HEK293 (cell line): ENCODE results near the gene ANTKMT.

Experiments
- GFI1B ChIP-seq: fragments of 450-650 bp; formaldehyde crosslinking; IDR thresholded peaks from 2 replicates; pipeline ENCODE4 v1.5.1; 2016; ENCODE audit warnings: missing biosample characterization, missing genetic modification characterization
- GLI4 ChIP-seq: fragments of 450-650 bp; formaldehyde crosslinking; IDR thresholded peaks from 2 replicates; pipeline ENCODE4 v1.5.1; 2016; ENCODE audit warnings: missing biosample characterization, missing genetic modification characterization
- KLF10 ChIP-seq: fragments of 450-650 bp; IDR thresholded peaks from 2 replicates; pipeline ENCODE4 v1.5.1; 2018; ENCODE audit warnings: missing biosample characterization, mild to moderate bottlenecking, missing genetic modification characterization
- KLF17 ChIP-seq: fragments of 450-650 bp; formaldehyde crosslinking; IDR thresholded peaks from 2 replicates; pipeline ENCODE4 v1.5.1; 2016; ENCODE audit warnings: missing biosample characterization, missing genetic modification characterization
- PRDM1 ChIP-seq: fragments of 450-650 bp; formaldehyde crosslinking; IDR thresholded peaks from 2 replicates; pipeline ENCODE4; 2016; ENCODE audit warnings: missing biosample characterization, missing genetic modification characterization
- ZBTB20 ChIP-seq: fragments of 450-650 bp; formaldehyde crosslinking; IDR thresholded peaks from 2 replicates; pipeline ENCODE4 v1.5.1; 2016; ENCODE audit warnings: missing biosample characterization, missing genetic modification characterization
- ZBTB26 ChIP-seq: fragments of 450-650 bp; formaldehyde crosslinking; optimal IDR thresholded peaks from 2 replicates; pipeline ENCODE3; 2016; ENCODE audit warnings: missing biosample characterization, mild to moderate bottlenecking, missing genetic modification characterization
- ZEB2 ChIP-seq: fragments of 450-650 bp; formaldehyde crosslinking; IDR thresholded peaks from 2 replicates; pipeline ENCODE4 v1.5.1; 2016; ENCODE audit warnings: missing biosample characterization, missing genetic modification characterization
- ZFHX2 ChIP-seq: fragments of 450-650 bp; formaldehyde crosslinking; conservative IDR thresholded peaks from 2 replicates; pipeline ENCODE4 v1.5.1; 2016; ENCODE audit warnings: missing biosample characterization, missing genetic modification characterization
- ZFP41 ChIP-seq: fragments of 450-650 bp; formaldehyde crosslinking; IDR thresholded peaks from 2 replicates; pipeline ENCODE4 v1.5.1; 2016; ENCODE audit warnings: missing biosample characterization, missing genetic modification characterization, borderline replicate concordance
- ZFP69B ChIP-seq: fragments of 450-650 bp; formaldehyde crosslinking; IDR thresholded peaks from 2 replicates; pipeline ENCODE4 v1.5.1; 2016; ENCODE audit warnings: missing biosample characterization, missing genetic modification characterization
- ZNF18 ChIP-seq: fragments of 450-650 bp; formaldehyde crosslinking; IDR thresholded peaks from 2 replicates; pipeline ENCODE4 v1.5.1; 2016; ENCODE audit warnings: missing biosample characterization, missing genetic modification characterization
- ZNF292 ChIP-seq: fragments of 450-650 bp; formaldehyde crosslinking; IDR thresholded peaks from 2 replicates; pipeline ENCODE4 v1.5.1; 2016; ENCODE audit warnings: low read depth, missing biosample characterization, missing genetic modification characterization, borderline replicate concordance
- ZNF354C ChIP-seq: fragments of 450-650 bp; formaldehyde crosslinking; IDR thresholded peaks from 2 replicates; pipeline ENCODE4 v1.5.1; 2016; ENCODE audit warnings: missing biosample characterization, missing genetic modification characterization, low read depth, borderline replicate concordance
- ZNF398 ChIP-seq: fragments of 450-650 bp; formaldehyde crosslinking; IDR thresholded peaks from 2 replicates; pipeline ENCODE4 v1.5.1; 2017; ENCODE audit warnings: missing biosample characterization, missing genetic modification characterization
- ZNF416 ChIP-seq: fragments of 450-650 bp; formaldehyde crosslinking; IDR thresholded peaks from 2 replicates; pipeline ENCODE4 v1.5.1; 2016; ENCODE audit warnings: missing biosample characterization, missing genetic modification characterization
- ZNF426 ChIP-seq: fragments of 450-650 bp; formaldehyde crosslinking; IDR thresholded peaks from 2 replicates; pipeline ENCODE4 v1.5.1; 2017; ENCODE audit warnings: missing biosample characterization, missing genetic modification characterization, mild to moderate bottlenecking, inconsistent platforms, moderate library complexity
- ZNF518A ChIP-seq: fragments of 450-650 bp; formaldehyde crosslinking; conservative IDR thresholded peaks from 2 replicates; pipeline ENCODE4 v1.5.1; 2016; ENCODE audit warnings: low read depth, missing biosample characterization, missing genetic modification characterization
- ZNF660 ChIP-seq: fragments of 450-650 bp; IDR thresholded peaks from 2 replicates; pipeline ENCODE4 v1.5.1; 2018; ENCODE audit warnings: missing biosample characterization, mild to moderate bottlenecking, missing genetic modification characterization
- ZNF664 ChIP-seq: fragments of 450-650 bp; formaldehyde crosslinking; IDR thresholded peaks from 2 replicates; pipeline ENCODE4 v1.5.1; 2016; ENCODE audit warnings: missing biosample characterization, missing genetic modification characterization
- ZNF670 ChIP-seq: fragments of 450-650 bp; formaldehyde crosslinking; IDR thresholded peaks from 2 replicates; pipeline ENCODE4 v1.5.1; 2016; ENCODE audit warnings: missing biosample characterization, missing genetic modification characterization, low read depth
- ZNF704 ChIP-seq: fragments of 450-650 bp; formaldehyde crosslinking; IDR thresholded peaks from 2 replicates; pipeline ENCODE4 v1.5.1; 2016; ENCODE audit warnings: missing biosample characterization, missing genetic modification characterization
- ZSCAN18 ChIP-seq: fragments of 450-650 bp; formaldehyde crosslinking; IDR thresholded peaks from 2 replicates; pipeline ENCODE4 v1.5.1; 2016; ENCODE audit warnings: missing biosample characterization, missing genetic modification characterization
- ZSCAN5A ChIP-seq: fragments of 450-650 bp; formaldehyde crosslinking; IDR thresholded peaks from 2 replicates; pipeline ENCODE4 v1.5.1; 2016; ENCODE audit warnings: missing biosample characterization, missing genetic modification characterization

The ANTKMT gene

GRCh38 chr16:684071-684794, 36.7 kb upstream of the ANTKMT start, which contains the start of gene JMJD8 (continued):
- TF ChIP-seq ZNF398 (no peak), ZNF426 (tag by site-specific recombination) (no peak), KLF10 (tag by site-specific recombination) (peak; percentile 48; the same call in 1 of the 2 replicates), ZNF664 (tag by site-specific recombination) (no peak), ZFP41 (tag by site-specific recombination) (no peak), ZEB2 (tag by site-specific recombination) (peak; percentile 43), KLF17 (tag by site-specific recombination) (peak; percentile 93), ZFHX2 (tag by site-specific recombination) (no peak; the same call in 1 of the 2 replicates), ZBTB26 (no peak), ZSCAN5A (tag by site-specific recombination) (peak; percentile 8; the same call in 1 of the 2 replicates), ZNF18 (no peak), ZNF660 (tag by site-specific recombination) (no peak; the same call in 1 of the 2 replicates), ZFP69B (tag by site-specific recombination) (no peak), ZNF416 (tag by site-specific recombination) (no peak), ZNF670 (tag by site-specific recombination) (no peak), ZBTB20 (tag by site-specific recombination) (peak; percentile 48; the same call in 1 of the 2 replicates), PRDM1 (tag by site-specific recombination) (no peak), ZNF292 (no peak), GFI1B (tag by site-specific recombination) (no peak), ZSCAN18 (tag by site-specific recombination) (no peak), ZNF704 (no peak), ZNF518A (tag by site-specific recombination) (peak; percentile 69), GLI4 (no peak), ZNF354C (tag by site-specific recombination) (no peak)
